ENCODE measurements around the gene VPS16.

Gene VPS16

DNA sequence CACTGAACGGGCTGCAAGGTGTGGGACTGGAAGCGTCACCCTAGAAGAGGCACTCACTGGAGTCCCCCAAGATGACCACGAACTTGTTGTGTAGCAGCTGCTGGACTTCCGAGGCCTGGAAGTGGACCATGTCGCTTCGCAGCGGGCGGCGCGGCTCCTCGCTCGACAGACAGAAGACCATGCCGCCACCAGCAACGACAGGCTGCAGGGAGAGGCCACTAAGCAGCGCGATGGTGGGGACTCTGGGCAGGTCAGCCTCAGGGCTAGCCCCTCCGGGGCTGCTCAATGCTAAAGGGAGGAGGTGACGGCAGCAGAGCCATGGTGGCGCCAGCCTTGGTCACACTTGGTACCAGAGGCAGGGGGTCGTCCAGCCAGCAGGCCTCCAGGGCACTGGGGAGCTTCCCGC, 810 bp upstream of the VPS16 start:
- in situ Hi-C loops (cut with HindIII; ENCODE audit: low pct_ligation_motif_present, low sequenced_read_pairs), result no loop called here
- no peaks in the 10 kb centered on the region for H3K27me3 ChIP-seq (replicated peaks)
- peak overlapping the region; percentile 82 for H3K4me3 ChIP-seq (ENCODE audit: low read depth, low read length)
- peaks cover 2% of the 10 kb centered on the region for H3K36me3 ChIP-seq (replicated peaks)
- no peak for DNase-seq
- TF ChIP-seq CTCF (IDR thresholded peaks at IDR 0.05; ENCODE audit: low read depth, low read length, missing control alignments), result no peak
- H3K27ac ChIP-seq, result no peak overlapping the region

DNA sequence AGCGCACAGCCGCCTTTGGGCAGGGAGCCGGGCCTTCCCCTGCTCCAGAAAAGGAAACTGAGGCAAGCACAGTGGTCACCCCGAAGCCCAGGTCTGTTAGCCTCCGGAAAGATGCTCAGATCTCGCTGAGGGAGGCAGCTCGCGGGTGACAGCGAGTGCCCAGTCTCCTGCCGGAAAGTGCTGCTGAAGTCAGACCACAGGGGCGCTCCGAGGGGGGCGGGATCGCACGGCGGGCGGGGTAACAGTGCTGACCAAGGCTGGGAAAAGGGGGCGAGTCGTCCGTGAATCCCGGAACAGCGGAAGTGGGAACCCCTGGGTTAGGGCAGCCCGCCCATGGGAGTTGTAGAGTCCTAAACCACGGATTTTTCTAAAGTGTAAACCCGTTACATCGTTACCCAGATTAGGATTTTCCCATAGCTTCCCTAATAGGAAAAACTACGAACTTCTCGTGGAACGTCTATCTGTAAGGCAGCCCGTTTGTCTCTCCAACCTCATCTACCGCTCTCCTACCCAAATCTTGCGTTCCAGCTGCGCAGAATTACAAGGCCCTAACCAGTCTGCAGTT, 504 bp downstream of the VPS16 start:
- peaks cover 2% of the 10 kb centered on the region for H3K36me3 ChIP-seq (replicated peaks)
- no peaks in the 10 kb centered on the region for H3K27me3 ChIP-seq (replicated peaks)
- in situ Hi-C loops (cut with HindIII; ENCODE audit: low pct_ligation_motif_present, low sequenced_read_pairs), result no loop called here
- peak overlapping the region; percentile 82 for H3K4me3 ChIP-seq (ENCODE audit: low read depth, low read length)
- H3K27ac ChIP-seq, result peak overlapping the region; percentile 15
- no peak for TF ChIP-seq CTCF (IDR thresholded peaks at IDR 0.05; ENCODE audit: low read depth, low read length, missing control alignments)
- peak; percentile 62 for DNase-seq

- H3K36me3 ChIP-seq (replicated peaks), result no peaks in the 10 kb centered on the region
- H3K4me3 ChIP-seq (ENCODE audit: low read depth, low read length), result no peak overlapping the region
- TF ChIP-seq CTCF (IDR thresholded peaks at IDR 0.05; ENCODE audit: low read depth, low read length, missing control alignments), result no peak
- in situ Hi-C loops (cut with HindIII; ENCODE audit: low pct_ligation_motif_present, low sequenced_read_pairs), result no loop called here
- no peaks in the 10 kb centered on the region for H3K27me3 ChIP-seq (replicated peaks)
- H3K27ac ChIP-seq, result no peak overlapping the region
- no peak for DNase-seq
These were observed 5.1 kb downstream of the VPS16 start for GRCh38 chr20:2845607-2846006.

GRCh38 chr20:2846698-2847097, 6.2 kb downstream of the VPS16 start:
- H3K36me3 ChIP-seq (replicated peaks), result no peaks in the 10 kb centered on the region
- H3K4me3 ChIP-seq (ENCODE audit: low read depth, low read length), result no peak overlapping the region
- TF ChIP-seq CTCF (IDR thresholded peaks at IDR 0.05; ENCODE audit: low read depth, low read length, missing control alignments), result no peak
- in situ Hi-C loops (cut with HindIII; ENCODE audit: low pct_ligation_motif_present, low sequenced_read_pairs), result no loop called here
- no peaks in the 10 kb centered on the region for H3K27me3 ChIP-seq (replicated peaks)
- no peak overlapping the region for H3K27ac ChIP-seq
- no peak for DNase-seq

DNA sequence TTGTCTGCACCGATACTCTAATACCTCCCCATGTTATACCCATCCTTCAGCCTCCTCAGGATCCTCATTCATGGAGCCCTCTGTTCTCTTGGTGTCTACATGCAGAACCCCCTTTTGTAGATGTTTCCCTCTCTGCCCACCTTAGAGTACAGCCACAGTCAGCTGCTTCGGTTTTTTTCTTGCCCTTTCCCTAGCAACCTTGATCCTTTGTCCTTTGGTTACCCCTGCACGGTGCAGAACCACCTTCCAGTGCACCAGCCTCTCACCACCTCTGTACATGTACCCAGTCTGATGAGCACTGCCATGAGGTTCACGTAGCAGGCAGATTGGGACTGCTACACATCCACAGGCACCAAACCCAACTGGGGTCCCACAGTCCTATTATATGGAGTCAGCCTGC, 7.3 kb downstream of the VPS16 start:
- Histone ChIP-seq H3K27ac (no peak overlapping the region), H3K27me3 (replicated peaks) (no peaks in the 10 kb centered on the region), H3K4me3 (ENCODE audit: low read depth, low read length) (no peak overlapping the region), H3K36me3 (replicated peaks) (no peaks in the 10 kb centered on the region)
- in situ Hi-C loops (cut with HindIII; ENCODE audit: low pct_ligation_motif_present, low sequenced_read_pairs), result no loop called here
- TF ChIP-seq CTCF (IDR thresholded peaks at IDR 0.05; ENCODE audit: low read depth, low read length, missing control alignments), result no peak
- DNase-seq, result no peak

- no peak overlapping the region for H3K27ac ChIP-seq
- no peaks in the 10 kb centered on the region for H3K27me3 ChIP-seq (replicated peaks)
- no peak overlapping the region for H3K4me3 ChIP-seq (ENCODE audit: low read depth, low read length)
- no peak for TF ChIP-seq CTCF (IDR thresholded peaks at IDR 0.05; ENCODE audit: low read depth, low read length, missing control alignments)
- no peaks in the 10 kb centered on the region for H3K36me3 ChIP-seq (replicated peaks)
- in situ Hi-C loops (cut with HindIII; ENCODE audit: low pct_ligation_motif_present, low sequenced_read_pairs), result no loop called here
- no peak for DNase-seq
These were observed 9.0 kb downstream of the VPS16 start for GRCh38 chr20:2849529-2849928.

Measured in brain microvascular endothelial cell (primary cell).